A549 (cell line): ENCODE measurements around the gene PRKAR1B. TPM values are rescaled to one million over a fixed set of nuclear protein-coding genes. Genes with fewer than 3 reads are reported as not detected.
"Not testable (repeated sequence)": the region's sequence is repeated elsewhere in the genome, so short reads cannot be mapped to it uniquely, and the experiment has no call there.

Experiments
- ATAC-seq, 2 experiments: fragments of 200-7000 bp in 1 of 2; fragments of >200 bp in 1 of 2; cut with Nextera tagmentation in 1 of 2; cut with Tn5 transposase in 1 of 2; 3 replicates each; pipeline versions ENCODE4 v1.8.0 to v1.9.1; 2018 to 2020; ENCODE audit warnings: mild to moderate bottlenecking in 1 of 2, moderate library complexity in 1 of 2
- CTCF ChIA-PET: fragments of 300-600 bp; sonication (Branson Sonifier 250); formaldehyde crosslinking; extraction: SDS; loops from one replicate; lab custom pipeline; 2021; ENCODE audit warnings: antibody characterized with exemption, inconsistent platforms; lab: Yijun Ruan, JAX
- POLR2A ChIA-PET: fragments of 350-600 bp; formaldehyde crosslinking; extraction: SDS; loops from one replicate; lab custom pipeline; 2021; ENCODE audit warnings: antibody characterized with exemption, inconsistent platforms; lab: Yijun Ruan, JAX
- DNase-seq, 2 experiments: peaks; one replicate each; pipeline versions ENCODE4 v3.0.0 to v3.0.0-alpha.2; 2011 to 2016; ENCODE audit warnings: low read depth in 1 of 2, low spot score in 1 of 2
- FAIRE-seq: peaks from 2 replicates; lab custom pipeline; 2011; peaks lifted over from hg19 to GRCh38; lab: Jason Lieb, UNC
- H3K27ac ChIP-seq, 2 experiments: fragments of >200 bp; sonication (Bioruptor Twin); formaldehyde crosslinking; 3 replicates each; pipeline ENCODE4 v1.5.1; 2016 to 2017
- H3K4me1 ChIP-seq: fragments of >200 bp; sonication (Bioruptor Twin); formaldehyde crosslinking; 3 replicates; pipeline ENCODE4 v1.6.1; 2016
- H3K4me2 ChIP-seq: fragments of >200 bp; sonication (Bioruptor Twin); formaldehyde crosslinking; 3 replicates; pipeline ENCODE4 v1.6.1; 2016
- H3K4me3 ChIP-seq: fragments of >200 bp; sonication (Bioruptor Twin); formaldehyde crosslinking; 3 replicates; pipeline ENCODE4 v1.5.1; 2016
- H3K9me3 ChIP-seq: fragments of >200 bp; sonication (Bioruptor Twin); formaldehyde crosslinking; 3 replicates; pipeline ENCODE4 v1.6.1; 2016
- CBX2 ChIP-seq: fragments of 200-600 bp; sonication (generic); IDR thresholded peaks from 2 replicates; pipeline ENCODE4 v1.6.1; 2016; ENCODE audit warnings: low read depth, mild to moderate bottlenecking, borderline replicate concordance
- CBX8 ChIP-seq: fragments of 200-600 bp; sonication (generic); IDR thresholded peaks from 2 replicates; pipeline ENCODE4 v1.6.1; 2016
- CHD4 ChIP-seq: fragments of 200-600 bp; sonication (generic); IDR thresholded peaks from 2 replicates; pipeline ENCODE4 v1.6.1; 2016; ENCODE audit warnings: antibody characterized with exemption, mild to moderate bottlenecking, borderline replicate concordance
- CTCF ChIP-seq: fragments of >200 bp; sonication (Bioruptor Twin); formaldehyde crosslinking; IDR thresholded peaks from 3 replicates; pipeline ENCODE4 v1.5.1; 2016
- E2F6 ChIP-seq: IDR thresholded peaks from 2 replicates; pipeline ENCODE4 v1.6.1; 2012; ENCODE audit warnings: low read depth, borderline replicate concordance
- ESRRA ChIP-seq: fragments of 150-350 bp; IDR thresholded peaks from 2 replicates; pipeline ENCODE4 v1.6.1; 2014; ENCODE audit warnings: mild to moderate bottlenecking, low read length, borderline replicate concordance
- FOXS1 ChIP-seq: fragments of 250-450 bp; sonication (Bioruptor Pico); IDR thresholded peaks from 2 replicates; pipeline ENCODE4 v1.5.0; 2020; ENCODE audit warnings: mild to moderate bottlenecking, moderate library complexity
- HEYL ChIP-seq: fragments of 250-450 bp; sonication (Bioruptor Pico); IDR thresholded peaks from 2 replicates; pipeline ENCODE4 v1.8.0; 2021; ENCODE audit warnings: mild to moderate bottlenecking, moderate library complexity
- HOXA7 ChIP-seq: fragments of 250-450 bp; sonication (Bioruptor Pico); IDR thresholded peaks from 2 replicates; pipeline ENCODE4 v1.5.0; 2020; ENCODE audit warnings: mild to moderate bottlenecking, moderate library complexity
- HOXB13 ChIP-seq: fragments of 250-450 bp; sonication (Bioruptor Pico); IDR thresholded peaks from 2 replicates; pipeline ENCODE4 v1.5.0; 2020; ENCODE audit warnings: low read depth, mild to moderate bottlenecking, moderate library complexity
- MAZ ChIP-seq: fragments of 150-350 bp; IDR thresholded peaks from 2 replicates; pipeline ENCODE4 v1.6.1; 2014; ENCODE audit warnings: antibody characterized with exemption, low read depth, low read length, borderline replicate concordance
- MYC ChIP-seq: IDR thresholded peaks from 2 replicates; pipeline ENCODE4 v1.6.1; 2012; ENCODE audit warnings: mild to moderate bottlenecking, inconsistent platforms, low read length, improper control_type of control experiment, borderline replicate concordance
- POLR2AphosphoS2 ChIP-seq: conservative IDR thresholded peaks from 2 replicates; pipeline ENCODE4 v1.6.1; 2012; ENCODE audit warnings: low read length, improper control_type of control experiment, inconsistent platforms
- RCOR1 ChIP-seq: fragments of 150-350 bp; IDR thresholded peaks from 2 replicates; pipeline ENCODE4 v1.6.1; 2014; ENCODE audit warnings: antibody characterized with exemption, low read length, low read depth
- SMC3 ChIP-seq: fragments of >200 bp; sonication (Bioruptor Twin); formaldehyde crosslinking; IDR thresholded peaks from 3 replicates; pipeline ENCODE4 v1.6.1; 2018; ENCODE audit warnings: inconsistent platforms
- SREBF2 ChIP-seq: fragments of 450-650 bp; IDR thresholded peaks from 2 replicates; pipeline ENCODE4 v1.6.1; 2014; ENCODE audit warnings: mild to moderate bottlenecking, moderate library complexity
- TP53 ChIP-seq: fragments of 250-450 bp; sonication (Bioruptor Pico); IDR thresholded peaks from 2 replicates; pipeline ENCODE4 v1.5.0; 2021; ENCODE audit warnings: mild to moderate bottlenecking, moderate library complexity
- ZC3H11A ChIP-seq: fragments of 450-650 bp; IDR thresholded peaks from 2 replicates; pipeline ENCODE4 v1.6.1; 2014; ENCODE audit warnings: antibody characterized with exemption, mild to moderate bottlenecking
- ZFP36 ChIP-seq: fragments of 450-650 bp; IDR thresholded peaks from 2 replicates; pipeline ENCODE4 v1.6.1; 2014; ENCODE audit warnings: borderline replicate concordance; ENCODE audit not compliant: partially characterized antibody
- WGBS: methylation state at CpG from one replicate; pipeline ENCODE4 v1.1.6; 2017; ENCODE audit errors: missing lambda C conversion rate; 5-methylcytosine and 5-hydroxymethylcytosine counted together
- polyA plus RNA-seq, 4 experiments: library from polyadenylated mRNA; depleted of rRNA in 3 of 4; stranded (reverse); fragments of >200 nt; fragmentation: RNase III in 1 of 4; extraction: RNeasy Plus Mini Kit Qiagen cat#74134 plus additional on column Dnase treatment in 1 of 4; gene quantifications; 2 replicates in 3 of 4; 3 replicates in 1 of 4; pipeline ENCODE4 v1.2.3, GENCODE V29; 2011 to 2017

PRKAR1B gene
- polyA plus RNA-seq, 2 of the 4 experiments (the other 2 are of a cell fraction) = 10.1 to 33.7 TPM

GRCh38 chr7:754531-755412, 27.7 kb upstream of the PRKAR1B start:
- Histone ChIP-seq H3K9me3 (no peaks in the 10 kb centered on the region), H3K27ac (no peak overlapping the region), H3K4me1 (no peaks in the 10 kb centered on the region), H3K4me3 (no peak overlapping the region), H3K4me2 (no peak overlapping the region)
- ATAC-seq (no peak), FAIRE-seq (no peak), DNase-seq (no peak)
- no peak for TF ChIP-seq SREBF2
- no peak for TF ChIP-seq MAZ
- TF ChIP-seq MYC = no peak
- no peak for TF ChIP-seq CBX8
- TF ChIP-seq ZC3H11A = no peak
- TF ChIP-seq TP53 (CRISPR knock-in tag) = no peak
- TF ChIP-seq SMC3 = no peak
- TF ChIP-seq CHD4 = no peak
- no peak for TF ChIP-seq E2F6
- TF ChIP-seq HOXA7 (CRISPR knock-in tag) = no peak
- TF ChIP-seq ZFP36 = no peak
- no peak for TF ChIP-seq POLR2AphosphoS2
- TF ChIP-seq CTCF = no peak
- WGBS = 97% methylated on average over 42 of the region's 49 CpGs
- CTCF ChIA-PET = interaction anchor here (1.1 to 2.0 kb wide), 3 partner anchors 20 to 433 kb away, joined by 3 to 7 read pairs (median 3); no protein-coding TSS in a partner anchor
- POLR2A ChIA-PET = no interaction called here

- CTCF ChIA-PET = interaction anchor here (1.1 to 1.3 kb wide), 2 partner anchors 15 to 17 kb away, joined by 3 read pairs; no protein-coding TSS in a partner anchor
- H3K4me1 ChIP-seq = no peaks in the 10 kb centered on the region
- H3K4me2 ChIP-seq = no peak overlapping the region
- TF ChIP-seq RCOR1 (no peak), HEYL (CRISPR knock-in tag) (no peak), HOXB13 (CRISPR knock-in tag) (no peak), CBX2 (no peak), POLR2AphosphoS2 (no peak), ESRRA (no peak), SREBF2 (no peak), FOXS1 (CRISPR knock-in tag) (no peak)
- TF ChIP-seq, all 56 proteins: peak for 0
- no peak for ATAC-seq
- FAIRE-seq = no peak
- POLR2A ChIA-PET = no interaction called here
- Histone ChIP-seq H3K9me3 (no peaks in the 10 kb centered on the region), H3K4me3 (no peak overlapping the region), H3K27ac (no peak overlapping the region)
- 95% methylated on average over 17 of the region's 17 CpGs for WGBS
- no peak for DNase-seq
Measured at GRCh38 chr7:753190-753589, 26.1 kb upstream of the PRKAR1B start.

- H3K4me3 ChIP-seq, H3K9me3 ChIP-seq, ATAC-seq, H3K4me1 ChIP-seq, H3K4me2 ChIP-seq, POLR2A ChIA-PET, DNase-seq, H3K27ac ChIP-seq, FAIRE-seq: not testable (repeated sequence)
- CTCF ChIA-PET = interaction anchor here (1.1 to 1.3 kb wide), 2 partner anchors 16 to 18 kb away, joined by 3 read pairs; no protein-coding TSS in a partner anchor
- 88% methylated on average over 33 of the region's 33 CpGs for WGBS
Measured at GRCh38 chr7:752256-752655, 25.2 kb upstream of the PRKAR1B start.
